NOMO-1 treated with dmso at 0.1 percent for 144 hours (cell line): ENCODE measurements around the gene KRT86.
"Not testable (repeated sequence)": the region's sequence is repeated elsewhere in the genome, so short reads cannot be mapped to it uniquely, and the experiment has no call there.

Experiments used
- DNase-seq: peaks from one replicate; lab custom pipeline; 2025; ENCODE audit not compliant: unreplicated experiment; lab: John Stamatoyannopoulos, UW

The KRT86 gene

GRCh38 chr12:52313461-52313860 lies 39.0 kb downstream of the KRT86 start:
- no peak for DNase-seq

DNA sequence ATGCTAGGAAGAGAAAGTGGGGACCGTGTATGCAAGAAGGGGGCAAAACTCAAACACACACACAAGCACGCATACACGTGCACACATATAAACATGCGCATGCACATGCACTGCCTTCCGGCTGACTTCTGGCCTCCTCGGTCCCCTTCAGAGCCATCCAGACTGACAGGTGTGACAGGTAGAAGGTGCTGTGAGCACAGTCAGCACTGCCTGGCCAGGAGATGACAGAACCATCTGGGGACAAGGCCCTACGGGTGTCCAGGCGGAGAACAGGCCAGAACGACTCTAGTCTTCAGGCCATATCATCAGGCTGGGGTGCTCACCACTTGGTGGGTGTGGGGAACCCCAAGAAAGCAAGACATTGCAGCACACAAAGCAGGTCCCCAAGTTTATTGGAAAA lies 39.5 kb downstream of the KRT86 start:
- no peak for DNase-seq

- no peak for DNase-seq
These were observed 40.1 kb downstream of the KRT86 start for GRCh38 chr12:52314511-52314910.

GRCh38 chr12:52315721-52316120 lies 41.3 kb downstream of the KRT86 start:
- DNase-seq = not testable (repeated sequence)

DNA sequence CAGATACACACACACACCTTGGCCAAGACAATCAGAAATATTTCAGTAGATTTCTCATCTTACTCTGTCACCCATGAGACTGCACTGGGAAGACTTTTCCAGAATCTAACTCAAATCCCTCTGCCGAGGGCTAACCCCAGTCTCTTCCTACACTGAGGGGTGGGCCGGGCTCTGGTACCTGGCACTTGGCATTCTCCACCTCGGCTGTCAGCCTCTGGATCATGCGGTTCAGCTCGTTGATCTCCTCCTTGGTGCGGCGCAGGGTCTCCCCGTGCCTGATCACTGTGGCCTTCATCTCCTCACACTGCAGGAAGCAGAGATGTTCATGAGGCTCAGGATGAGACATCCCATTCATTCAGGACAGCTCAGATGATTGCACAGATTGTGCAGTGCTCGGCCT lies 41.8 kb downstream of the KRT86 start:
- no peak for DNase-seq

- no peak for DNase-seq
These were observed 42.3 kb downstream of the KRT86 start for GRCh38 chr12:52316701-52317100.

- DNase-seq = no peak
These were observed 43.1 kb downstream of the KRT86 start for GRCh38 chr12:52317468-52318052.

GRCh38 chr12:52318241-52318990 lies 44.0 kb downstream of the KRT86 start:
- DNase-seq = no peak

GRCh38 chr12:52319097-52319496 lies 44.7 kb downstream of the KRT86 start:
- no peak for DNase-seq

- DNase-seq = no peak
These were observed 46.4 kb downstream of the KRT86 start, which contains the start of gene KRT83 for GRCh38 chr12:52320784-52321400. KRT83 (minus strand) TSS chr12:52321398; CDS start chr12:52321335, 63 bp downstream.

DNA sequence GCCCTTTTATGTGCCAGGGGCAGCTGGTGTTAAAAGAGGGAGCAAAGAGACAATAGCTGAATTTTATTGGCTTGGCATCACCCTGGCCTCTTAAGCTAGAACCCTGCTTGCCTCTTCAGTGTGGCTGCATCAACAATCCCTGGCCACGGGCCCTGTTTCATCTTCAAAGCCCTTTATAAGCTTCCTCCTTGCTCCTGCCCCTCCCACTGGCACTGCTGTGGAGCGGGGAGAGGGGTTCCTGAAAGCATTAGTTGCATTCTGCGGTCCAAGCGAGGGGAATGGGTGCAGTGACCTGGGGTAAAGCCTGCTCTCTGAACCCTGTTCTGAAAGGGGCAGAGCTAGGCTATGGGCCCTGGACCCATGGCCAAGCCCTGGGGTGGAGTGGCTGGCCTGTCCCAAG lies 47.0 kb downstream of the KRT86 start:
- DNase-seq = no peak

DNA sequence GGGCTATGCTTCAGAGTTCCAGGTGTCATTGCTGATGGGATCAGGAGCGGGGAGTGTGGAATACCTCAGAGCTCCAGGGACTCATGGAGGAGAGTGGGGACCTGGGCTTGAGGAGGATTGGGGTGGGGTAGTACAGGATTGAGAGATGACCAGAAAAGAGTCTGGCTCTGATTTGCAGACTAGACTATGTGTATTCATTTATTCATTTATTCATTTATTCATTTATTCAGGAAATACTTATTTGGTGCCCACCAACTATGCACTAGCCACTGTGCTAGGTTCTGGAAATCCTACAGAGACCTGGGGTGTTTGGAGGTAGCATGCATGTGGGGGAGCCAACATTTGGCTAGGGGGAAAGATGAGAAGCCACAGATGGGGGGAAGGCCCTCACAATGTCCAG lies 47.6 kb downstream of the KRT86 start:
- no peak for DNase-seq

GRCh38 chr12:52323001-52323400 lies 48.6 kb downstream of the KRT86 start:
- no peak for DNase-seq

DNA sequence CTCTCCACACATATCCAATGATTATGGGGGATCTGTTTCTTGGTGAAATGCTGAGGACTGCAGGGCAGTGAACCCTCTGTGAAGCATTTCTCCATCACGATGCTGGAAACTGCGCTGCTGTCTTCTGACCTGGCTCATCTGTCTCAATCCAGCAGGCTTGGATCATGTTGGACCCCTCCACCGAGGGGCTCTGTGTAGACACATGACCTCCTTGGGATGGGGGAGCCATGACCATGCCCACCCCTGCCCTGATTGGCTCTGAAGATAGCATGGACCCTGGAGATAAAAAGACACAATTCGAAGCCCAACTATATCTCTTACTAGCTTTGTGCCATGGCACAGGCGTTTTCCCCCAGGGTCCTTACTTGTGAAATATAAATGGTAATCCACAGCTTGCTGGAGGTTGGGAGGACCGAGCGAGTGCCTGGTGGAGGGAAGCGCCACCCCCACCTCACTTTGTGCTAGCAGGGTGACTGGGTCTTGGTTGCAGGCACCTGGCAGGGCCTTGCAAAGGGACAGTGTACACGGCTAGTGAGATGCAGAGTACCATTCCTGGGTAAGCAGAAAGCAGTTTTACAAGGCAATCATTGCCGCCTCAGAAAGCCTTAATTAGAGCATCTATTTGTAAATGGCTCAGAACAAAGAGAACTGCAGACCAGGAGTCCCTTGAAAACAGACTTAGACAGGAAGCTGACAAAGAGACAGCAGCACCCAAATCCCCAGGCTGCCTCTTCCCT lies 49.1 kb downstream of the KRT86 start:
- DNase-seq = no peak

DNA sequence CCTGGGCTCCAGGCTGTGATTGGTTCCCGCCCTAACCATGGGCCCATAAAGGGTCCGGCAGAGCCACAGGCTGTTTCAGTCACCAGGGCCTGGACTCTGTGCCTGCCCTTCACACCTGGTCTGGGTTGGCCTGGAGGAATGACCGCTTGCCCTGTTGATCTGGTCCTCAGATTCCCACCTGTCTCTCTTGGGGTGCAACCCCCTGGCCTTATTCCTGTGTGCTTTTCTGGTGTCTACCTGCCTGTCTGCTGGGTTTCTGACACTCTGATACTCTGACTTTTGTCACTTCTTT lies 49.7 kb downstream of the KRT86 start:
- DNase-seq = no peak

GRCh38 chr12:52327052-52327829 lies 52.8 kb downstream of the KRT86 start:
- peak; percentile 65 for DNase-seq

DNA sequence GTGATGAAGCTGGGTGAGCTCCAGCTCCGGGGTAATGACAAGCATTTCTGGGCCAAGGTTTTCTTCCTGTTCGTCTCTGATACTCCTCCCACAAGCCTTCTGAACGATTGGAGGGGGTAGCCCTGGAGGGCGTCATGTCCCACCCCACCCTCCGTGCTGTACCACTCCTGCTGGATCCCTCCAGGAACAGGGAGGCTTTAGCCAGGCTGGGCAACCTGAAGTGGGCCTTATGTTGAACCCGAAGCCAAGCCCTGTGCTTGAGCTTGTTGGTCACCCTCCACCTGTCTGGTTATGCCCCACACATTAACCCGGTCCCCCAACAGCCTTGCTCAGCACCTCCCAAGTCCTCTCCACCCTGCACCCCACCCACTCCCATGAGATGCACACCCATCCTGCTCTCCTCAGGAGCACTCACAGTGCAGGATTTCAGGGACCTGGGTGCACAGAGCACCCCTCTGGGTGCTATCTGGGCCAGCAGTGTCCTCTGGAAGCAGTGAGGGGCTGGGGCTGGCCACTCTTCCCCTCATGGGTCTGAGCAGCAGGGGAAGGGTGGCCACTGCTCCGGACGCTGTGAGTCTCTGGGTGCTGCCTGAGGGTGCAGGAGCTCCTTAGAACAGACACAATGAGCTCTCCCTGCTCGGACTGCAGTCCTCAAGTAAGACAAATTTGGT lies 53.5 kb downstream of the KRT86 start:
- DNase-seq = no peak

DNA sequence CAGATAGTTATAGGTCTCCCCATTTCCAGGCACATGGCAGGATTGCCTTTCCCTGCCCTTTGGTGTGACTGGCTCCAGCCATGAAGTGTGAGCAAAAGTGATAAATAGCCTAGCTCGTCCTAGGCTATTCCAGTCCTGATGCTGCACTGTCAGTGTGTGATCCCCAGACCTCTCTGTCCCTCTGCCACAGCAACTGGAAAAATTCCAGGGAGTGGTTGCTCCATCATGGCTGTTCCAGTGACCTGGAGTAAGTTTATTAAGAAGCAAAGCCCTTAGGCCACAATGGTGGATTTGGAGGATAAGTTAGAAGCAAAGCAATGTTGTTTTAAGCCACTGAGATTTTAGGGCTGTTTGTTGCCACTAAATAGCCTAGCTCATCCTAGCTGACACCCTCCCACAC lies 56.6 kb downstream of the KRT86 start:
- no peak for DNase-seq

GRCh38 chr12:52331833-52332232 lies 57.4 kb downstream of the KRT86 start:
- no peak for DNase-seq

- no peak for DNase-seq
These were observed 57.9 kb downstream of the KRT86 start for GRCh38 chr12:52332381-52332780.

GRCh38 chr12:52333321-52333720 lies 58.9 kb downstream of the KRT86 start:
- DNase-seq = no peak
